Frontal cortex (tissue), 4 donors: ENCODE results near the gene COMMD9. TPM values are rescaled to one million over a fixed set of nuclear protein-coding genes. Genes with fewer than 3 reads are reported as not detected.
"Not testable (repeated sequence)": the region's sequence is repeated elsewhere in the genome, so short reads cannot be mapped to it uniquely, and the experiment has no call there.

ENCODE experiments used
- DNase-seq, 2 donors: peaks; one replicate each; pipeline ENCODE4 v3.0.0; 2012; ENCODE audit warnings: low spot score in 2 of 2
- FAIRE-seq: peaks from 2 replicates; lab custom pipeline; 2012; peaks lifted over from hg19 to GRCh38; lab: Jason Lieb, UNC
- total RNA-seq: library from RNA; depleted of rRNA; stranded (reverse); fragments of >200 nt; gene quantifications from one replicate; pipeline ENCODE4 v1.2.3, GENCODE V29; 2014
- donor health status: control.
- donor health status: control.
- donor health status: control.

COMMD9 gene
- total RNA-seq: 22.8 TPM

DNA sequence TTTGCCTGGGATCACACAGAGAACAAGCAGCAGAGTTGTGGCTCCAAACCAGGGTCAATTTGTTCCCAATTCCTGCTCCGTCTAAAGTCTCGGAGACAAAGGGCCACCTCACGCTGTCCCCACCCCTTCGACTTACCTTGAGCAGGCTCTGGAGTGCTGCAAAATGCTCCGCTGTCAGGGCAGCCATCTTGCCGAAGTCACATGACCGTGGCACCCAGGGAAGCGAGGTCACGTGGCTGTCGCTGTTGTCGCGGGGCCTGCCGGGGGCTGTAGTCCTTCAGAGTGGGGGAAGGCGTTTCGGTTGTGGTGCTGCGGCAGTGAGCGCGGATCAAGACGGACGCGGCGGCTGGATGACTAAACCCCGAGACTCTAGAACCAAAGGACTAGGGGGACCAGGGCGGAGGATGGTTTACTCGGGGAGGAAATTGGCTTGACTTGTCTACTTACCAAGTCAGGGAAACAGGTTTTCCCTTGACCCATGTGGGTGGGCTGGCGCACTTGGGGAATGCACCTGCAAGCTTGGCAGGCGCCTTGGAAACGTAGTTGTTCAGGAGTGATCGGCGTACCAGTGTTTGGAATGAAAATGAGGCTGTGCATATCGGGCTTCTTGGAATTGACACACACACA is at the start of gene COMMD9:
Gene COMMD9, minus strand, starts transcription at position 199 of the 627 bp plus-strand sequence. Its CDS starts 12 bp downstream, at position 187.
- DNase-seq (peak; percentile 68 to 85), FAIRE-seq (no peak)

DNA sequence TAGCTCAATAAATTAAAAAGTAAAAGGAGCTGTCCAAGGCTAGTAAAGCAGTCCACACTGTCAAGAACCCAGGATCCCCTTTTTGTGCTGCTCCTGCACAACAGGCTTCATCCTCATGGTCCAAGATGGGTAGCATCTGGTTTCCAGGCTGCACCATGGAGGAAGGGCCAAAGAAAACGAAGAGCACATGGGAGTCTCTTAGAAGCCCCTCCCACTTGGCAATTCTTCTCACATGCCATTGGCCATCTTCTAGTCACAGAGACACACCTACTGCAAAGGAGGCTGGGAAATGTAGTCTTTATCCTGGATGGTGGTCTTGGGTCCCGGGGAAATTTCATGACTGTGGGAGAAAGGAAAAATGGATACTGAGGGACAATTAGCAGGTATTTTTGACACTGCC is 44.7 kb upstream of the COMMD9 start:
- no peak for FAIRE-seq
- no peak for DNase-seq

DNA sequence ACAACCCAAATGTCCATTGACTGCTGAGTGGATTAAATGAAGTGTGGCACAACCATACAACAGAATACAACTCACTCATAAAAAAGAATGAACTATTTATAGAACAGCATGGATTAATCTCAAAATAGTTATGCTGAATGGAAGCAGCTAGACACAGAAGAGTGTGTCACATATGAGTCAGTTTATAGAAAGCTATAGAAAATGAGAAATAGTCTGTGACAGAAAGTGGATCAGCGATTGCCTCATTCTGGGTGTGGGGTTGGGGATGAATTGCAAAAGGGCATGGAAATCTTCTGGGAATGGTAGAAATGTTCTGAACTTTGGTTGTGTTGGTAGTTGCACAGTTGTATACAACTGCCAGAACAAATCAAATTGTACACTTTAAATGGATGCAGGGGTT is 44.2 kb upstream of the COMMD9 start:
- no peak for DNase-seq
- FAIRE-seq: no peak

DNA sequence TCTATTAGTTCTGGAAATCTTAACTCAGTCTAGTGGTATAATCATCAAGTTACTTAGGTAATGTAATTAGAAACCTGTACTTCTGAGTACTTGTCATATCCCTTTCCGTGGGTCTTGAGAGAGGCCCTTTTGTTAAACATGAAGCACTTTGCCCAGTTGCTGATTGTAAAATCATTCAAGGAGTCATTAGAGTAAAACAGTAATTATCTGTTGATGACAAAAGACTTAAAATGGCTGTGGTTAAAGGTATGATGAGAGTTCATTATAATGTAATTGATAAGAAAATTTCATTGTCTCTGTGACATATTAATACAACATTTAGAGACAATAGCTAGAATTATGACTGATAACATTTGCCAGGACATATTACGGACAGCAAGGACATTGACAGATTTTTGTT is 41.2 kb upstream of the COMMD9 start:
- DNase-seq: no peak
- FAIRE-seq: no peak

DNA sequence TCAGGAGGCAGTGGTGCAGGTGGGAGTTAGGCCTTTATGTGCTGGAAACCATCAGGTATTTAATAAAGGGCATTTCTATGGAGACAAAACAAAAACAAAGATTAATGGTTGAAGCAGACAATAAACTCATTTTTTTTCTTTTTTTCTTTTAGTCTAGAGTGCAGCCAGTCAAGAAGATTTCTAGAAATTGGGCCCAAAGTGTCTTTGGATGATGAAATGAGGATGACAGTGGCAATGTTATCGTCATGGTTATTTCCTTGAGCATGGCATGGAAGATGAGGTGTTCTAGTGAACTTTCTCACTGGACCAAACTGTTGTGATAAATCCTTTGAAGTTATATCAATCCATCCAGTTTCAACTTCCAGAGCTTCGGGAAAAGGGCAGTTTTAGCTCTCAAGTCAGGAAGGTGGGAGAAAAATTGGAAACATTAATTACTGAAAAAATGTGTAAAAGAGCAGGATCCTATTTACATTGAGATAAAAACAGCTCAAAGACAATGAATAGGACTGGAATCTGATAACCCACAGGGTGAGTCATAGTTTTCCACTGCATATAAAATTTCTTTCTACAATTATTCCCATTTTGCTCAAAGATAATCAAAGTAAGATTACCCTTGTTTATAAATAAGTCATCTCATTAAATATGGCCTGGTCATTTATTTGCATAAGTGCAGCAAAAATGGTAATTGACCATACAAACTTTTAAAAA is 39.9 kb upstream of the COMMD9 start:
- no peak for DNase-seq

DNA sequence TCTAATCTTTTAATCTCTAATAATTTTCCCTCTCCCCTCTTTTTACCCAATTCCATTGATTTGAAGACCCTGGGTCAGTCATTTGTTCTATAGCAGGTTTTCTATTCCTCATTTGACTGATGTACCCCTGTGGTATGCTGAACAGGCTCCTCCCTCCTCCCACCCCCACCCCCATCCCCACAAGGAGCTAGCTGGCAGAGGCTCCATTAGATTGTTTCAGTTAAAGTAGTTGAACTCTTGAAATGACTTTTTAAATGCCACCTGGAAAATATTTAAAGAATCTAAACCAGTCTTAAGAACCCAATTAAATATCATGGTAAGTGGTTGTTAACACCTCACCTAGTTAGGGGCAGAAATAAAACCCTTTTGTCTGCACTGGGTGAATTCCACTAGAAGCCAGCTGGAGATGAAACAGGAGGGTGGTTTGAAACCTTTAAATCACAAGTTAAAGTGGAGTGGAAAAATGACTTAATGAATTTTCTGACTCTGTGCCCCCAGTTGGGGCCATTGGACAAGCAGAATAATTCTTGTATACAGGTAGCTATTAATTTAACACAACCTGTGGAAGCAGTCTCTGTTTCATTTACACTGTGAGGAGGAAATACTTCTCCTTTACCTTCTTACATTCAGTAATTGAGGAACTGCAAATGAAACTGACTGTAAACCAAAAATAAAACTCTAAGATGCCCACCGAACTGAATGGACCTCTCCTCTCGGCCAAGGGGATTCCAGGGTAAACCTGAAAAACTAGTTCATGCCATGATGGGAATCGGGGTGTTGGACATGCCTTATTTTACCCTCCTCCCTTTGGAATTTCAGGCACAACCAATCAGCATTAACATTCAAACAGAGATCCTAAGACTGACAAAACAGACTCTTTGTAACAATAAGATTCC is 37.5 kb upstream of the COMMD9 start:
- FAIRE-seq: no peak
- DNase-seq: no peak

More for the DNA sequence above, 39.9 kb upstream of the COMMD9 start:
- FAIRE-seq: no peak

DNA sequence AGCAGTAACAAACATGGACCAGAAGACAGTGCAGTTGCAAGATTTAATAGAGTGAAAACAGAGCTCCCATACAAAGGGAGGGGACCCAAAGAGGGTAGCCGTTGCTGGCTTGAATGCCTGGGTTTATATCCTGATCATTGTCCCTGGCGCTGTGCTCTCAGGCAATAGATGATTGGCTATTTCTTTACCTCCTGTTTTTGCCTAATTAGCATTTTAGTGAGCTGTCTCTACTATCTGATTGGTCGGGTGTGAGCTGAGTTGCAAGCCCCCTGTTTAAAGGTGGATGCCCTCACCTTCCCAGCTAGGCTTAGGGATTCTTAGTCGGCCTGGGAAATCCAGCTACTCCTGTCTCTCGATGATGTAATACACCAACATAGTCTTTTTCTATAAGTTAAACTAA is 36.2 kb upstream of the COMMD9 start:
- DNase-seq: not testable (repeated sequence)

DNA sequence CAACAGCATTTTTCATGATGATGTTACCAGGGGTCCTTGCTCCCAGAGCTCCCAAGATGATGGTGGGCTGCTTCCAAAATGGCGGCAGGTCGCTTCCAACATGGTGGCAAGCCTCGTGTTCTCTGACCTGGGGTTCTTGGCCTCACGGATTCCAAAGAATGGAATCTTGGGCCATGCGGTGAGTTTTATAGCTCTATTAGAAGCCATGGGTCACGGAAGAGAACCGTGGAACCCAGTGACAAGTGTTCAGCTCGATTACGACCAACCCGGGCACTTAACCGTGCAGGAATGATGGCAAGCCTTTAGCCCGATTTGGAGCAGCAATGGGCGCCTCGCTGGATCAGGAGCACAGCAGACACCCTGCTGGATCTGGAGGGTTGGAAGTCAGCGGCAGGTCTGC is 35.7 kb upstream of the COMMD9 start:
- not testable (repeated sequence) for DNase-seq, FAIRE-seq

More for the DNA sequence above, 36.2 kb upstream of the COMMD9 start:
- FAIRE-seq: not testable (repeated sequence)

DNA sequence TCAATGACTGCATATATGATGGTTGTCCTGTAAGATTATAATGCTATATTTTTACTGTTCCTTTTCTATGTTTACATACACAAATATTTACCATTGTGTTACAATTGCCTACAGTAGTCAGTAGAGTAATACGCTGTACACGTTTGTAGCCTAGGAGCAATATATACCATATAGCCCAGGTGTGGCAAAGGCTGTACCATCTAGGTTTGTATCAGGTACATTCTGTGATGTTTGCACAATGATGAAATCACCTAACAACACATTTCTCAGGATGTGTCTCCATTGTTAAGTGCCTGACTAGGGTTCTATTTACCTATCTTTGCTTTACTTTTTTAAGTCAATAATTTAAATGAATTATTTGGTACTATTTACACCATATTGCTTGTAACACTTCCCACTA is 28.8 kb upstream of the COMMD9 start:
- FAIRE-seq (no peak), DNase-seq (no peak)

DNA sequence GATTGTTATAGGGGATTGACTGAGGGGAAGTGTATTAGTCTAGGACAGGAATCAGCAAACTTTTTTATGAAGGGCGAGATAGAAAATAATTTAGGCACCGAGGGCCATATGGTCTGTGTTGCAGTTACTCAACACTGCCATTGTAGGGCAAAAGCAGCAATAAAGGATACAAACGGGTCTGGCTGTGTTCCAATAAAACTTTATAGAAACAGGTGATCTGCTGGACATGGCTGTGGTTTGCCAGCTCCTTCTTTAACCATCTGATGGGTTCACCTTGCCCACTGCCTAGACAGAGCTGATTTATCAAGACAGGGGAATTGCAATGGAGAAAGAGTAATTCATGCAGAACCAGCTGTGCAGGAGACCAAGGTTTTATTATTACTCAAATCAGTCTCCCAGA is 26.8 kb upstream of the COMMD9 start:
- FAIRE-seq: no peak

DNA sequence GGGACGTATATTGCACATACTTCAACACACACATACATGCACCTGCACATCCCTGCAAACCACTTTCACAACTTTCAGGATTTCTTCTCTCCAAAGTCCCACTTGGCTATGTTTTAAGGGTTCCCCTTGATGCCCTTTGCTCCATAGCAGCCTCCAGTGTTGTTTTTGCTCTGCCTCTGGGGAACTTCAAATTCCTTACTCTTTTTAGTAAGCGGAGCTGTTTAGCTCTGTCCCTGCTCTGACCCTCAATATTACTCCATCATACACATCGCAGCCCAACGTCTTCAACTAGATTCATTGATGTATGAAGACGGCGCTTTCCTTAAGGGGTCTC is 25.2 kb upstream of the COMMD9 start:
- DNase-seq (no peak), FAIRE-seq (no peak)

More for the DNA sequence above, 26.8 kb upstream of the COMMD9 start:
- no peak for DNase-seq

DNA sequence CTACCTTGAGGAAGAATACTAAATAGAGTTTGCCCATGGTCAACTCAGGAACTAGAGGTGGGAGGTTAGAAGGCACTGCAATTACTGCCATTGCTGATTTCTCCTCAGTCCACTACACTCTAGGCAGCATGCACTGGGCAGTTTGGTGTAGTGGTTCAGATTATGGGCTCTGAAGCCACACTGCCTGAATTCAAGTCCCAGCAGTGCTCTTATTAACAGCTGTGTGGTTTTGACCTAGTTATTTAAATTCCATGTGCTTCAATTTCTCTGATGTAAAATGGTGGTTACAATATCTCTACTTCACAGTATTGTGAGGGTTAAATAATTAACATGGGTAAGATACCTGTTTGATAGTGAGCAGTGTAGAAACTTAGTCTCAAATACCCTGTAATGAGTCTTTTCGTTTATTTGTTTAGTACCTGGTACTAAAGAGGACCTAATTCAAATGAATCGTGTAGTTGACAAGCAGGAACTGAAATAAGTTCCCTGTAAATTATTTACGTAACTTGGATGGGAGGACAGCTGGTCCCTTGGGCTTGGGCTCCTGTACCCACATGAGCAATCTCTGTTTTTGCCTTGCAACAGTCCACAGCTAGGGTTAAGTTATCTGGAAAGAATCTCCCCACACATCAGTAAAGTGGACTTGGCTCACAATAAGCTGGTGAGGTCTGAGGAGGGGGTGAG is 24.7 kb upstream of the COMMD9 start:
- DNase-seq (no peak), FAIRE-seq (no peak)

DNA sequence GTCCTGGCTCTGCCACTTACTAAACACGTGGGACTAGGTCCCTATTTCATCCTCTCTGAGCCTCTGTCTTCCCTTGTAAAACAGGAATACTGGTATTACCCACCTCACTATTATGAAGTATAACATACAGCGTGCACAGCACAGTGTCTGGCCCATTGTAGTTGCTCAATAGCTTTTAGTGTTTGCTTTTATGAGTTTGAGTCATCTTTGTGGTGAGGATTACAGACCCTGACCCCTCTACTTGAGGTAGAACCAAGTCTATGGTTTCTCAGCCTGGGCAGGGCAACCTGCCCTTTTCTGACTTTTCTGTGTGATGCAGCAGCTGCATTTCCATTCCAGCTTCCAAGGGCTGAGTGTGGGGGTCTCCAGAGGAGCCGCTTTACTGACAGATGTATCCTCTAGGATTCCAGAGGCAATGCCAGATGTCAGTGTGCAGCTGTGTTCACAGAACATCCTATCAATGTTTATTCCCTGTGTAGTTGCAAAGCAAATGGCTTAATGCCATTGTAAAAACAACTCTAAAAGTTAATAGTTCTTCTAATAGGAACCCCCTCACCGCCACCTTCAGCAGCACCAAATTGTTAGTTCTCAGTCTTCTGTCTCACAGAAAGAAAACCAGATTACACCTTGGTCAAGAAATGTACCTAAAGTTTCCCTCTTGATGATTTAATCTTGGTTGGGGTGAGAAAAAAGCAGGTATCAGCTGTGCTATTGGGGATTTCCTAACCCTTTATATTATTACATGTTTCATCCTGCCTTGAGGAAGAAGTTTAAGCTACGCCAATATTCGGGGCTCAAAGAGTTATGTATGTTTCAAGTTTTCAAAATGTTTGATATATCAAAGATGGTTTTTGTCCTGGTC is 23.6 kb upstream of the COMMD9 start:
- FAIRE-seq (no peak), DNase-seq (no peak)

DNA sequence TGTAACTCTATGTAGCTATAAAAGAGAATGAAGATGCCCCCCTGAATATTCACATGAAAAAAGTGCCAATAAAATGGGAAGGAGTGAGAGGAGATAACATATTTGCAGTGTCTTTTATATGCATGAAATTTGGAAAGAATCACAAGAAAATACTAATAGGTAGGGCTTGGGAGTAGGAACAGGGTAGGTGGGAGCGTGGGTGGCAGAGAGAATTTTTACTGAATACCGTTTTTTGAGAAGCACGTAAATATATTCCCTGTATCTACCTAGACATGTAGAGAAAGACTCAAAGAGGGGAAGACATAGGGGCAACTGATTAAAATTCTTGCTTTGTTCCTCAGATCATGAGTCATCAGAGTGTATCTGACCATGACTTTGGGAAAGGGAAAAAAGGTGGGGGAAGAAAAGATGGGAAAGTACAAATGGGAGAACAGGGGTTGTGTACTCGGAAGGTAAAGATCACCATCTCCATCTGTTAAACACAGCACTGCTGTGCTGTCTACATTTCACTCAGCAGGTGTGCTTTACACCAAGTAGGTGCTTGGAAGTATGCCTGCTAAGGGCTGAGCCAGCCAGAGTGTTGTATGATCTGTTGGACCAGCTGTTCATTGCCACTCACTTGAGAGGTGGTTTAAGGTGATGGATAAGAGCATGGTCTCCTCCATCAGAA is 22.8 kb upstream of the COMMD9 start:
- no peak for FAIRE-seq
- no peak for DNase-seq

DNA sequence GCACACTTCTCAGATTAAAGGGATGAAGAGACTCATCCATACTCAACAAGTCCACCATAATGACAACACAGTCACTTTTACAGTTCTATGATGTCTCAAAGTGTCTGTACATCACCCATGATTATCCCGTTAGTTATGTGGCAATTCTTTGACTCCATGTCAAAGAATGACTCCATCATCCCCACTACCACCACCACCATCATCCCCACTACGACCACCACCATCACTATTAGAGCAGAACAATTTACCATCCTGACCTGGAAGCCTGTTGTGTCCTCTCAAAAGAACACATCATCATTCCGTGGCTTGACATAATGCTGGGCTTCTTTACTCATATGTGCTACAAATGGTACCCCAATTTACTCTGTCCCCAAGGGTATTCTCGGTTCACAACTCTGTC is 20.6 kb upstream of the COMMD9 start:
- FAIRE-seq (no peak), DNase-seq (no peak)

DNA sequence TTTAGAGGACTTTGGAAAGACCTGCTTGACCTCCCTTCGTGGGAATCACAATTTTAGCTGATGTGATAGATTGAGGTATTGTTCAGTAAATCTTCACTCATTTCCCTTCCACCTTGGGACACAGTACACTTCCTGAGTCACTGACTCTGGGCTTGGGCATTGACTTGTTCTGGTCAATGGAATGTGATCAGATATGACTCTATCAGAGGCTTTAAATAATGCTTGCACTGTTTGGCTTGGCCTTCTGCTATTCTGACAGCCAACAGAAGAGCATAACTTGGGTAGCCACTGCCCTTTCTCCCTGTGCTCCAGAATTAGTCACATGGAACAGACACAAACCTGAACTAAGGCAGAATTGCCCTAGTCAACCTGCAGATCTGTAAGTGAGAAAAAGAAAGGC is 19.4 kb upstream of the COMMD9 start:
- FAIRE-seq (no peak), DNase-seq (no peak)

DNA sequence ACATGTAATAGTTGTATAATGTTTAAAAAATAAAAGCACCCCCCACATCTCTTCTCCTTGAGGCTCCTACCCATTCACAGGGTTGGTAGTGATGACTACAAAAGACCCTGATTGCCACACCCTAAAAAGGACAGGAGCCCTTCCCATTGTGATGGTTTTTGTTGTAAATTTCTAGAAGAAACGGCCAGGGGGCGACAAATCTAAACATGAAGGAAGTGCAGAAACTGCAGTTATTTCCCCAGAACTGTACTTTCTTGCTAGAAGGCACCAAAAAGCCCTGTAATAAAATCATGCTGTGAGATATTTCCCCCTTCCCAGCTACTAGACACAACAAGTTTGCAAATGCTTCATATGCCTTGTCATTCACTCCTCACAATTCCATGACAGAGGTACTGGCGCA is 17.7 kb upstream of the COMMD9 start:
- no peak for FAIRE-seq
- no peak for DNase-seq

DNA sequence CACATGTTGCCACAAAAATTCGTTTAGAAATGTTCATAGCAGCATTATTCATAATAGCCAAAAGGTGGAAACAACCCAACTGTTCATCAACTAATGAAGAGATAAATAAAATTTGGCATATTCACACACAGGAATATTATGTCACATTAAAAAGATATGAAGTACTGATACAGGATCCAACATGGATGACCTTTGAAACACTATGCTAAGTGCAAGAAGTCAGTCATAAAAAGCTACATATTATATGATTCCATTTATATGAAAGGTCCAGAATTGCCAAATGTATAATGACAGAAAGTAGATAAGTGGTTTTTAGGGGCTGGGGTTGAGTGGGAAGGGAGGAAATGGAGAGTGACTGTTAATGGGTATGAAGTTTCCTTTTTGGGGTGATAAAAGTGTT is 15.8 kb upstream of the COMMD9 start:
- DNase-seq: no peak
- FAIRE-seq: no peak

DNA sequence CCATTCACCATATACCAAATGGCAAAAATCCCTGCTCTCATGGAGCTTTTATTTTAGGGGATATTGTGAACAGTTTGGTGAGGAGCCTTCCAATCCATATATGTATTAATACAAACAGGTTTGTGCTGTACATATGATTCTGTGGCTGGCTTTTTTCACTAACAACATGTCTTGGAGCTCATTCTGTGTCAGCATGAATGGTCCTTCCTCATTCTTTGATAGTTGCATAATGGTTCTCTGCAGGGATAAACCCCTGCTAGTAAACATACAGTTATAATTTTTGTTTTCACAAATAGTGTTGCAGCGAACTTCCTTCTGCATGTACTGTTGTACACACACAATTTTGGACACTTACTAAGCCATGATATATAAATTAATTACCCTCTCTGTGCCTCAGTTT is 15.1 kb upstream of the COMMD9 start:
- no peak for DNase-seq
- FAIRE-seq: no peak
